Bronchial epithelial cell (primary cell): ENCODE results near the gene GNAL. TPM values are rescaled to one million over a fixed set of nuclear protein-coding genes. Genes with fewer than 3 reads are reported as not detected.

ENCODE experiments used
- DNase-seq: peaks from one replicate; pipeline ENCODE4 v3.0.0-alpha.2; 2010; ENCODE audit warnings: low read depth
- FAIRE-seq: peaks from 2 replicates; lab custom pipeline; 2011; peaks lifted over from hg19 to GRCh38; lab: Jason Lieb, UNC
- H3K27me3 ChIP-seq: 2 replicates; pipeline ENCODE4 v1.5.1; 2011; ENCODE audit warnings: low read length; ENCODE audit not compliant: control insufficient read depth, insufficient read depth
- H3K36me3 ChIP-seq: 2 replicates; pipeline ENCODE4 v1.5.1; 2011; ENCODE audit warnings: low read length; ENCODE audit not compliant: control insufficient read depth, insufficient read depth
- H3K4me3 ChIP-seq: 2 replicates; pipeline ENCODE4 v1.5.1; 2011; ENCODE audit warnings: mild to moderate bottlenecking, low read depth, low read length, control low read depth
- CTCF ChIP-seq: IDR thresholded peaks from 2 replicates; pipeline ENCODE4 v1.5.1; 2011; ENCODE audit warnings: mild to moderate bottlenecking, moderate library complexity, low read length, control low read depth, inconsistent platforms; ENCODE audit not compliant: insufficient read depth, severe bottlenecking
- total RNA-seq: library from RNA; depleted of rRNA; stranded (reverse); fragments of >200 nt; gene quantifications from 2 replicates; pipeline ENCODE4 v1.2.1, GENCODE V29; 2014

Gene GNAL
- total RNA-seq, 1 donor from 2014 or later: 10.8 TPM

DNA sequence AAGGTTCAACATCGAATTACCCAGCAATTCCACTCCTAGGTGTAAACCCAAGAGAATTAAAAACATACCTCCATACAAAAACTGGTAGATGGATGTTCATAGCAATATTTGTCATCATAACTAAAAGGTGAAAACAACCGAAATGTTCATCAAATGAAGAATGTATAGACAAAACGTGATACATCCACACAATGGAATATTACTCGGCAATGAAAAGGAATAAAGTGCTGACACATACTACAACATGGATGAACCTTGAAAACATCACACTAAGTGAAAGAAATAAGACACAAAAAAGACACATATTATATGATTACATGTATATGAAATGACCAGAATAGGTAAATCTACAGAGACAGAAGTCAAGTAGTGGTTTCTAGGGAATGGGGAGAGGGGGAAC, 141.5 kb downstream of the GNAL start:
- Histone ChIP-seq H3K27me3 (no peaks in the 10 kb centered on the region), H3K36me3 (peaks cover 1% of the 10 kb centered on the region), H3K4me3 (no peak overlapping the region)
- no peak for DNase-seq
- no peak for TF ChIP-seq CTCF
- no peak for FAIRE-seq

DNA sequence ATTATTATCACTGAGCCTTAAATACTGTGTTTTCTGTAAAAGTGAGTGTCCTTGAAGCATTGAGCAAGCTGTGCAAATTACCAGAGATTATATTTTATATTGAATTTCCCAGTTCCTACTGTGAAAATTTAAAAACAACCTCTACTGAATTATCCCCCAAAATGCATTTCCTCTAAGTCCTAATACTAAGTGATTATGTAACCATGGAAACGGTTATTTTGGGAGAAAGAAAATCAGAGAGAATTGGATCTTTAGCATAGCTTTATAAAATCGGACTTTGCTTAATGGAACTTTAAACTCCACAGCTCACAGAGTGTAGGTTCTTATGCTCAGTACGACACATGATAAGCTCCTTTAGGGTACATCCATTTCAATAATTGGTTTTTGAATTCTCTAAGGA, 142.9 kb downstream of the GNAL start:
- no peak for FAIRE-seq
- no peak for TF ChIP-seq CTCF
- H3K27me3 ChIP-seq: no peaks in the 10 kb centered on the region
- no peak for DNase-seq
- H3K36me3 ChIP-seq: no peaks in the 10 kb centered on the region
- no peak overlapping the region for H3K4me3 ChIP-seq

GRCh38 chr18:11834772-11835171, 145.7 kb downstream of the GNAL start:
- no peak for FAIRE-seq
- no peaks in the 10 kb centered on the region for H3K36me3 ChIP-seq
- no peak for DNase-seq
- TF ChIP-seq CTCF: no peak
- H3K4me3 ChIP-seq: no peak overlapping the region
- H3K27me3 ChIP-seq: no peaks in the 10 kb centered on the region

DNA sequence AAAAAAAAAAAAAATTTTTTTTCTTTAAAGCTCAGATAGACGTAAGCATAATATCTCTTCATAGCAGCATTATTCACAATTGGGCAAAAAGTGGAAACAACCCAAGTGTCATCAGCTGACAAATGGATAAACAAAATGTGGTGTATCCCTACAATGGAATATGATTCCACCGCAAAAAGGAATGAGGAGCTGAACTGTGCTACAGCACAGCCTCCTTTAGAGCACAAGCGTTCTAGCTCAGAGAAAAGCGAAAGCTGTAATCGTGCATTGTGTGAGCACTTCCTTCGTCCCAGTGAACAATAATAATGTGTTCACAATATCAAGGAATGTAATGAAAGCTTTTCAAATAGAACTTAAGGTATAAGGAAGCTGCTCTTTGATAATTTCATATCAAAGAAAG, 150.5 kb downstream of the GNAL start:
- no peak for TF ChIP-seq CTCF
- DNase-seq (no peak), FAIRE-seq (no peak)
- H3K27me3 ChIP-seq: no peaks in the 10 kb centered on the region
- no peaks in the 10 kb centered on the region for H3K36me3 ChIP-seq
- H3K4me3 ChIP-seq: no peak overlapping the region

- TF ChIP-seq CTCF: no peak
- DNase-seq: no peak
- H3K4me3 ChIP-seq: no peak overlapping the region
- H3K27me3 ChIP-seq: no peaks in the 10 kb centered on the region
- H3K36me3 ChIP-seq: no peaks in the 10 kb centered on the region
- no peak for FAIRE-seq
These were observed 151.4 kb downstream of the GNAL start for GRCh38 chr18:11840493-11840892.

- Histone ChIP-seq H3K36me3 (no peaks in the 10 kb centered on the region), H3K4me3 (no peak overlapping the region), H3K27me3 (no peaks in the 10 kb centered on the region)
- DNase-seq (no peak), FAIRE-seq (no peak)
- TF ChIP-seq CTCF: no peak
These were observed 153.5 kb downstream of the GNAL start for GRCh38 chr18:11842562-11842961.
